ENCODE data around the gene LRRFIP2.

DNA sequence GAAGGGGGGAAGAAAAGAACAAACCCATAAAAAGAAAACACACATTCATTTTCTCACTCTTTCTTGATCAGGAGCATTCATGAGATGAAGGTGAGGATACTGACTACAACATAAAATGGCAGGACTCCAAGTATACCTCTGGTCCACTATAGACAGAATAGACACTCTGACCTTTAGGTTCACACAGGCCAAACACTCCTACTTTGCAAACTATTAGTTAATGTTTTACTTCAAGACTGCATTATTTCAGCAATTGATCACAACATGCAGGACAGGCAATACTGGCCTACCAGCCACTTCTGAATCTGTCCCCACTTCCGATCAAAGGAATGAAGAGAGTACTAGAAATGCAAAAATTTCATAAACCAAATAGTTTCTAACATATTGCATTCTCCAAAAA lies 47.0 kb downstream of the LRRFIP2 start:
- TF ChIP-seq CTCF (IDR thresholded peaks at IDR 0.05), result no peak
- no peak for TF ChIP-seq POLR2A (IDR thresholded peaks at IDR 0.05)
